HFFc6 (cell line): ENCODE measurements around the gene RBM27. TPM values are rescaled to one million over a fixed set of nuclear protein-coding genes. Genes with fewer than 3 reads are reported as not detected.
"Not testable (repeated sequence)": the region's sequence is repeated elsewhere in the genome, so short reads cannot be mapped to it uniquely, and the experiment has no call there.

Experiments used
- DNase-seq: peaks from one replicate; pipeline ENCODE4 v3.0.0-alpha.2; 2018
- H3K27ac Mint-ChIP-seq: 2 replicates; pipeline ENCODE4 v1.8.0; 2020; ENCODE audit warnings: mild to moderate bottlenecking, mixed read lengths
- H3K27me3 Mint-ChIP-seq: 2 replicates; pipeline ENCODE4 v1.8.0; 2021; ENCODE audit warnings: mild to moderate bottlenecking, moderate library complexity, mixed read lengths; ENCODE audit not compliant: insufficient read depth
- H3K36me3 Mint-ChIP-seq: 2 replicates; pipeline ENCODE4 v1.8.0; 2021; ENCODE audit warnings: low read depth, mixed read lengths
- H3K4me1 Mint-ChIP-seq: 2 replicates; pipeline ENCODE4 v1.8.0; 2020; ENCODE audit warnings: low read depth, mixed read lengths
- H3K4me3 Mint-ChIP-seq: 2 replicates; pipeline ENCODE4 v1.8.0; 2020; ENCODE audit warnings: mild to moderate bottlenecking, moderate library complexity, mixed read lengths
- H3K9me3 Mint-ChIP-seq: 2 replicates; pipeline ENCODE4 v1.8.0; 2020; ENCODE audit warnings: mild to moderate bottlenecking, mixed read lengths
- total RNA-seq, 6 experiments: library from RNA; stranded (reverse); fragmentation: NEBNext Ultra II Directional; extraction: Animal tissue kit (Norgen Biotek cat#: 25700); gene quantifications; 2 replicates in 1 of 6; 3 replicates in 5 of 6; pipeline ENCODE4 v1.2.3, GENCODE V29; 2021
- TF ChIP-seq, protein P1 (sequence below): fragments of 200-600 bp; sonication (generic); IDR thresholded peaks from 2 replicates; pipeline ENCODE4 v1.5.0; 2021; ENCODE audit warnings: antibody characterized with exemption, mild to moderate bottlenecking

RBM27 gene
- total RNA-seq, 6 experiments from 2014 or later: 14.4 to 19.2 (median 16.9) TPM

DNA sequence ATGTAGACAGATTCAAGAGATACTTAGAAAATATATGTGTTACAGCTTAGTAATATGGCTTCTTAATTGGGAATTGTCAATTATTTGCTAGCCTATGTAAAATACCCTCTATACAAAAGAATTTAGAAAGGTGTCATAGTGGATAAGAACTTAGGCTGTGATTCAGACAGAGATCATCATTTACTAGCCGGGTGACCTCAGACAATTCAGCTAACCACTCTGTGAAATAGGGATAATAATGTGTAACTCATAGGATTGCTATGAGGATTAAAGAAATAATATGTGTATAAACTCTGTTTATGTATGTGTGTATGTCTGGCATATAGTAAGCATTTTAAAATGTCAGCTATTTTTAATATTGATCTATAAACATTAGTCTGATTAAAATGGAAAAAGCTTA is 15.0 kb upstream of the RBM27 start:
- Mint-ChIP-seq H3K4me1 (peaks cover 49% of the 10 kb centered on the region), H3K27ac (no peak overlapping the region), H3K4me3 (no peak overlapping the region; the same call in 1 of the 2 replicates), H3K9me3 (no peaks in the 10 kb centered on the region), H3K27me3 (no peaks in the 10 kb centered on the region; the same call in none of the 2 replicates), H3K36me3 (no peaks in the 10 kb centered on the region)
- TF ChIP-seq, protein P1, sequence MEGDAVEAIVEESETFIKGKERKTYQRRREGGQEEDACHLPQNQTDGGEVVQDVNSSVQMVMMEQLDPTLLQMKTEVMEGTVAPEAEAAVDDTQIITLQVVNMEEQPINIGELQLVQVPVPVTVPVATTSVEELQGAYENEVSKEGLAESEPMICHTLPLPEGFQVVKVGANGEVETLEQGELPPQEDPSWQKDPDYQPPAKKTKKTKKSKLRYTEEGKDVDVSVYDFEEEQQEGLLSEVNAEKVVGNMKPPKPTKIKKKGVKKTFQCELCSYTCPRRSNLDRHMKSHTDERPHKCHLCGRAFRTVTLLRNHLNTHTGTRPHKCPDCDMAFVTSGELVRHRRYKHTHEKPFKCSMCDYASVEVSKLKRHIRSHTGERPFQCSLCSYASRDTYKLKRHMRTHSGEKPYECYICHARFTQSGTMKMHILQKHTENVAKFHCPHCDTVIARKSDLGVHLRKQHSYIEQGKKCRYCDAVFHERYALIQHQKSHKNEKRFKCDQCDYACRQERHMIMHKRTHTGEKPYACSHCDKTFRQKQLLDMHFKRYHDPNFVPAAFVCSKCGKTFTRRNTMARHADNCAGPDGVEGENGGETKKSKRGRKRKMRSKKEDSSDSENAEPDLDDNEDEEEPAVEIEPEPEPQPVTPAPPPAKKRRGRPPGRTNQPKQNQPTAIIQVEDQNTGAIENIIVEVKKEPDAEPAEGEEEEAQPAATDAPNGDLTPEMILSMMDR: no peak
- peak; percentile 77 for DNase-seq

DNA sequence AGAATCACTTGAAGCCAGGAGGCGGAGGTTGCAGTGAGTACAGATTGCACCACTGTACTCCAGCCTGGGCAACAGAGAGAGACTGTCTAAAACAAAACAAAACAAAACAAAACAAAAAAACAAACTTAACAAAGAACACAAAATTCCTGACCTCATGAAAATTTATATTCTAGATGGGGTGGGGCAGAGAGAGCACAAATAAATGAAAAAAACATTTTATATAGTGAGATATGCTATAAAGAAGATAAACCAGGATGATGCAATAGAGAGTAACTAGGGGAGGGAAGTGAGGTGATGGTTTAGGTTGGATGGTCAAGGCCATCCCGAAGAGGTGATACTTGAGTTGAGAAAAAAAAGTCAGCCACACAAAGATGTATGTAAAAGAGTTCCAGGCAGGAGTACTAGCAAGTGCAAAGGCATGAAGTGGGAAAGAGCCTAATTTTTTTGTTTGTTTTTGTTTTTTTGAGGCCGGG is 10.8 kb upstream of the RBM27 start:
- H3K27ac Mint-ChIP-seq: no peak overlapping the region
- no peaks in the 10 kb centered on the region for H3K36me3 Mint-ChIP-seq
- H3K27me3 Mint-ChIP-seq: no peaks in the 10 kb centered on the region; the same call in 1 of the 2 replicates
- H3K4me1 Mint-ChIP-seq: peaks cover 40% of the 10 kb centered on the region
- H3K4me3 Mint-ChIP-seq: no peak overlapping the region
- TF ChIP-seq, protein P1: no peak
- H3K9me3 Mint-ChIP-seq: no peaks in the 10 kb centered on the region
- DNase-seq: no peak

DNA sequence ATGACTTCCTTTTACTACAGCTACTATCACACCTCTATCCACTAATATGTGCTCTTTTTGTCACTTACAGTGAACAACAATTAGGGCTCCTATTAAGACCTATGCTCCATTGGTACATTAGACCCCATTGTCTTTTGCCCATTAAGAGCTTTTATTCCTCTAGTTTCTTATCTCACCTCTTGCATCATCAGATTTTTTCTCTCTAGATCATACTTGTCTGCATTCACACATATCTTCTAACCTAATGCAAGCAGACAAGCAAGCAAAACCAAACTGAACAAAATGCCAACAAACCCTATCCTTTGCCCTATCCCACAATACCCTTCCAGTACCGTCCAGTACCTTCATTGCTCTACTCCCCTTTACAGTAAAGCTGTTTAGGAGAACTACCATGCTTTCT is 10.1 kb upstream of the RBM27 start:
- H3K9me3 Mint-ChIP-seq: no peaks in the 10 kb centered on the region
- no peaks in the 10 kb centered on the region; the same call in none of the 2 replicates for H3K27me3 Mint-ChIP-seq
- H3K36me3 Mint-ChIP-seq: no peaks in the 10 kb centered on the region
- H3K4me1 Mint-ChIP-seq: peaks cover 33% of the 10 kb centered on the region
- H3K4me3 Mint-ChIP-seq: no peak overlapping the region
- TF ChIP-seq, protein P1: no peak
- no peak for DNase-seq
- H3K27ac Mint-ChIP-seq: no peak overlapping the region

DNA sequence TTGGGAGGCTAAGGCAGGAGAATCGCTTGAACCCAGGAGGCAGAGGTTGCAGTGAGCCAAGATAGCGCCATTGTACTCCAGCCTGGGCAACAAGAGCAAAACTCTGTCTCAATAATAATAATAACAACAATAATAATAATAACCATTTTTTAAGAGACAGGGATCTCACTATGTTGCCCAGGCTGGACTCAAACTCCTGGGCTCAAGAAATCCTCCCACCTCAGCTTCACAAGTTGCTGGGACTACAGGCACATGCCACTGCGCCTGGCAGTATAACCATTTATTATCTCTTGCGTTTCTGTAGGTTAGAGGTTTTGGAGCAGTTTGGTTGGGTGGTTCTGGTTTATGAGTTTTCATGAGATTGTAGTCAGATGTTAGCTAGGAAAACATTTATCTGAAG is 8.4 kb upstream of the RBM27 start:
- not testable (repeated sequence) for H3K9me3 Mint-ChIP-seq, H3K27me3 Mint-ChIP-seq, DNase-seq, H3K4me3 Mint-ChIP-seq, H3K36me3 Mint-ChIP-seq, H3K27ac Mint-ChIP-seq
- peaks cover 19% of the 10 kb centered on the region for H3K4me1 Mint-ChIP-seq

DNA sequence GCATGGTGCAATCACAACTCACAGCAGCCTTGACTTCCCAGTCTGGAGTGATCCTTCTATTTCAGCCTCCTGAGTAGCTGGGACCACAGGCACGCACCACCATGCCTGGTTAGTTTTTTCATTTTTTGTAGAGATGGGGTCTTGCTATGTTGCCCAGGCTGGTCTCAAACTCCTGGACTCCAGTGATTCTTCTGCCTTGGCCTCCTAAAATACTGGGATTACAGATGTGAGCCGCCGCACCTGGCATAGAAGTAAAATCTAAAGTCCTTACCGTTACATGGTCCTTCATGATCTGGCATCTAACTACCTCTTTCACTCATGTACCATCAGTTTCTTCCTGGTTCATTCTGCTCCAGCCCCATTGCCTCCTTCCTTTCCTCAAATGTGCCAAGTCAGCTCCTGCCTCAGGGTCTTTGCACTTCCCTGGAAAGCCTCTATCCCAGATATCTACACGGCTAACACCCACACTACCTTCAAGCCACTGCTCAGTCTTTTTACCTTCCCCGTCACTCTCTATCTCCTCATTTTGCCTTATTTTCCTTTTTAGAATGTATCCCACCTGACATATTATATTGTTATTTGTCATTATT is 6.9 kb upstream of the RBM27 start:
- Mint-ChIP-seq H3K4me3 (no peak overlapping the region), H3K9me3 (no peaks in the 10 kb centered on the region), H3K27me3 (no peaks in the 10 kb centered on the region; the same call in none of the 2 replicates), H3K36me3 (no peaks in the 10 kb centered on the region), H3K4me1 (peaks cover 7% of the 10 kb centered on the region; the same call in 1 of the 2 replicates), H3K27ac (no peak overlapping the region)
- TF ChIP-seq, protein P1: no peak
- DNase-seq: no peak

DNA sequence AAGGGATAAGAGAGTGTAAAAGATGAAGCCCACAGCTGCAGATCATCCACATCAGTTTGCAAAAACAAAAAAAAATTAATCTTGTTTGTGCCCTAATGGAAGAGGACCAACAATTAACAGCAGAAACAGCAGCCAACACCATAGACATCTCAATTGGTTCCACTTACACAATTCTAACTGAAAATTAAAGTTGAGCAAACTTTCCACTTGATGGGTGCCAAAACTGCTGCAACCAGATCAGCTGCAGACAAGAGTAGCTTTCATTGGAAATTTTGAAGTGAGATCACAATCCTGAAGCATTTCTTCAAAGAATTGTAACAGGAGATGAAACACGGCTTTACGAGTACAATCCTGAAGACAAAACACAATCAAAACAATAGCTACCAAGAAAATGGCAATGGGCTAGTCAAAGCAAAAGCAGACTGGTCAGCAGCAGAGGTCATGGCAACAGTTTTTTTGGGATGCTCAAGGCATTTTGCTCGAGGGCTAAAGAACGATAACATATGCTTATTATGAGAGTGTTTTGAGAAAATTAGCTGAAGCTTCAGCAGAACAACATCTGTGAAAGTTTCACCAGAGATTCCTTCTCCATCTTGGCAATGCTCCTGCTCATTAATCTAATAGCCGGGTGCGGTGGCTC is 4.1 kb upstream of the RBM27 start:
- Mint-ChIP-seq H3K36me3 (no peaks in the 10 kb centered on the region), H3K4me3 (no peak overlapping the region), H3K9me3 (no peaks in the 10 kb centered on the region), H3K27ac (no peak overlapping the region), H3K27me3 (no peaks in the 10 kb centered on the region; the same call in none of the 2 replicates), H3K4me1 (no peaks in the 10 kb centered on the region; the same call in none of the 2 replicates)
- TF ChIP-seq, protein P1: no peak
- DNase-seq: no peak

DNA sequence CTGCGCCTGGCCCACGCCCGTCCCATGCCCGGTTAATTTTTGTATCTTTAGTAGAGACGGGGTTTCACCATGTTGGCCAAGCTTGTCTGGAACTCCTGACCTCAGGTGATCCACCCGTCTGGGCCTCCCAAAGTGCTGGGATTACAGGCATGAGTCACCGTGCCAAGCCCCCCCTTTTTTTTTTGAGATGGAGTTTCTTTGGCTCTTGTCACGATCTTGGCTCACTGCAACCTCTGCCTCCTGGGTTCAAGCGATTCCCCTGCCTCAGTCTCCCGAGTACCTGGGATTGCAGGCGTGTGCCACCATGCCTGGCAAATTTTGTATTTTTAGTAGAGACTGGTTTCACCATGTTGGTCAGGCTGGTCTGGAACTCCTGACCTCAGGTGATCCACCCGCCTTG is 1.6 kb upstream of the RBM27 start:
- not testable (repeated sequence) for DNase-seq, H3K4me1 Mint-ChIP-seq, H3K4me3 Mint-ChIP-seq, H3K27me3 Mint-ChIP-seq, H3K27ac Mint-ChIP-seq, H3K36me3 Mint-ChIP-seq, H3K9me3 Mint-ChIP-seq
